ENCODE results near the gene MYCBP.
"Not testable (repeated sequence)": the region's sequence is repeated elsewhere in the genome, so short reads cannot be mapped to it uniquely, and the experiment has no call there.

MYCBP gene

GRCh38 chr1:38873027-38873969, at the start of gene MYCBP:
MYCBP (minus strand) TSS chr1:38873348; CDS start chr1:38873305, 43 bp downstream.
- peak; percentile 98 to 99 for DNase-seq

- no peak for DNase-seq
Measured at GRCh38 chr1:38919130-38919529, 46.0 kb upstream of the MYCBP start.

GRCh38 chr1:38918568-38918967, 45.4 kb upstream of the MYCBP start:
- no peak for DNase-seq

GRCh38 chr1:38917772-38918171, 44.6 kb upstream of the MYCBP start:
- DNase-seq, result no peak

- DNase-seq, result no peak
Measured at GRCh38 chr1:38917337-38917736, 44.2 kb upstream of the MYCBP start.

- no peak for DNase-seq
Measured at GRCh38 chr1:38915352-38915948, 42.3 kb upstream of the MYCBP start.

GRCh38 chr1:38914908-38915307, 41.8 kb upstream of the MYCBP start:
- not testable (repeated sequence) for DNase-seq

- no peak for DNase-seq
Measured at GRCh38 chr1:38908821-38909220, 35.7 kb upstream of the MYCBP start.

GRCh38 chr1:38905985-38906384, 32.8 kb upstream of the MYCBP start:
- DNase-seq, result no peak

GRCh38 chr1:38899560-38899959, 26.4 kb upstream of the MYCBP start:
- no peak for DNase-seq

- no peak for DNase-seq
Measured at GRCh38 chr1:38898653-38899230, 25.6 kb upstream of the MYCBP start.

GRCh38 chr1:38896169-38896568, 23.0 kb upstream of the MYCBP start:
- DNase-seq, result no peak

GRCh38 chr1:38892976-38893375, 19.8 kb upstream of the MYCBP start:
- no peak for DNase-seq

- no peak for DNase-seq
Measured at GRCh38 chr1:38891753-38892152, 18.6 kb upstream of the MYCBP start.

GRCh38 chr1:38889589-38889988, 16.4 kb upstream of the MYCBP start:
- DNase-seq, result no peak

GRCh38 chr1:38888423-38889333, 15.5 kb upstream of the MYCBP start:
- DNase-seq, result no peak

- no peak for DNase-seq
Measured at GRCh38 chr1:38885092-38885491, 11.9 kb upstream of the MYCBP start.

- DNase-seq, result no peak
Measured at GRCh38 chr1:38881487-38881886, 8.3 kb upstream of the MYCBP start, which contains the start of gene GJA9. GJA9 (minus strand) TSS chr1:38881587; CDS start chr1:38876098, 5,489 bp downstream.

GRCh38 chr1:38875811-38876210, 2.7 kb upstream of the MYCBP start:
- no peak for DNase-seq

- peak in 1 of 2 experiments; percentile 21 for DNase-seq
Measured at GRCh38 chr1:38872401-38873026, 634 bp downstream of the MYCBP start.

GRCh38 chr1:38870996-38871395, 2.2 kb downstream of the MYCBP start:
- DNase-seq, result no peak

- no peak for DNase-seq
Measured at GRCh38 chr1:38867208-38867607, 5.9 kb downstream of the MYCBP start.
